Rectal smooth muscle tissue (tissue), 1 donor: ENCODE results near the gene EFHD2.
"Not testable (repeated sequence)": the region's sequence is repeated elsewhere in the genome, so short reads cannot be mapped to it uniquely, and the experiment has no call there.

Source experiments
- H3K27ac ChIP-seq: one replicate; pipeline ENCODE4 v1.7.0; 2013; ENCODE audit warnings: low read depth, low read length, inconsistent platforms
- H3K27me3 ChIP-seq: one replicate; pipeline ENCODE4 v1.7.0; 2013; ENCODE audit warnings: low read length; ENCODE audit not compliant: control insufficient read depth, insufficient read depth
- H3K36me3 ChIP-seq: one replicate; pipeline ENCODE4 v1.7.0; 2013; ENCODE audit warnings: low read length; ENCODE audit not compliant: control insufficient read depth, insufficient read depth
- H3K4me1 ChIP-seq: one replicate; pipeline ENCODE4 v1.7.0; 2013; ENCODE audit warnings: low read length; ENCODE audit not compliant: control insufficient read depth, insufficient read depth
- H3K4me3 ChIP-seq: one replicate; pipeline ENCODE4 v1.7.0; 2013; ENCODE audit warnings: low read length
- H3K9ac ChIP-seq: one replicate; pipeline ENCODE4 v1.7.0; 2013; ENCODE audit warnings: low read length

EFHD2 gene

GRCh38 chr1:15456313-15456954, 46.7 kb downstream of the EFHD2 start, which contains the start of gene CELA2A:
TSS of gene CELA2A (plus strand) at chr1:15456732. CDS start at chr1:15456754, 22 bp downstream.
- H3K9ac ChIP-seq = no peak within 1 kb of the TSS
- no peak within 1 kb of the TSS for H3K4me3 ChIP-seq
- H3K27me3 ChIP-seq = no peaks in the 10 kb centered on the region
- no peaks in the 10 kb centered on the region for H3K4me1 ChIP-seq
- no peaks in the 10 kb centered on the region for H3K36me3 ChIP-seq
- no peak within 1 kb of the TSS for H3K27ac ChIP-seq

DNA sequence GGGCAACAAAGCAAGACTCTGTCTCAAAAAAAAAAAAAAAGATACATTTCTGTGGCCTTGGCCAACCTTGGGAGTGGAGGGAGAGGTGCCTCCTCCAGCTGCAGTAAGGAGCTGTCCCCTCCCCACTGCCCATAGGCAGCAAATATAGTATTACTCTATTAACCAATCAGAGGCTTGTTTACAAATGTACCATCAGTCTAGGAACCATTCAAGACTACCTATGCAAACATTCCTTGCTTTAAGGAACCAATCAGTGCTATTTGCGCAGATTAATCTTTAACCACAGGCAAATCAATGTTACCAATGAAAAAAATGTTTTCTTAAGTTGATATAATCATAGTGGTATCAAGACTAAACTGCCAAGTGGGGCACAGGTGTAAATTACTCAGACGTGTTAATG, 47.9 kb downstream of the EFHD2 start:
- Histone ChIP-seq H3K9ac (no peak overlapping the region), H3K4me3 (no peak overlapping the region), H3K36me3 (no peaks in the 10 kb centered on the region), H3K4me1 (no peaks in the 10 kb centered on the region), H3K27me3 (no peaks in the 10 kb centered on the region), H3K27ac (no peak overlapping the region)

GRCh38 chr1:15458388-15458787, 48.7 kb downstream of the EFHD2 start:
- H3K36me3 ChIP-seq, H3K27ac ChIP-seq, H3K4me1 ChIP-seq, H3K9ac ChIP-seq, H3K27me3 ChIP-seq, H3K4me3 ChIP-seq: not testable (repeated sequence)

GRCh38 chr1:15459771-15460707, 50.4 kb downstream of the EFHD2 start:
- Histone ChIP-seq H3K36me3 (no peaks in the 10 kb centered on the region), H3K27ac (no peak overlapping the region), H3K27me3 (no peaks in the 10 kb centered on the region), H3K9ac (no peak overlapping the region), H3K4me3 (no peak overlapping the region), H3K4me1 (no peaks in the 10 kb centered on the region)

GRCh38 chr1:15460708-15461095, 51.0 kb downstream of the EFHD2 start:
- Histone ChIP-seq H3K27me3 (no peaks in the 10 kb centered on the region), H3K4me3 (no peak overlapping the region), H3K36me3 (no peaks in the 10 kb centered on the region), H3K4me1 (no peaks in the 10 kb centered on the region), H3K27ac (no peak overlapping the region), H3K9ac (no peak overlapping the region)

DNA sequence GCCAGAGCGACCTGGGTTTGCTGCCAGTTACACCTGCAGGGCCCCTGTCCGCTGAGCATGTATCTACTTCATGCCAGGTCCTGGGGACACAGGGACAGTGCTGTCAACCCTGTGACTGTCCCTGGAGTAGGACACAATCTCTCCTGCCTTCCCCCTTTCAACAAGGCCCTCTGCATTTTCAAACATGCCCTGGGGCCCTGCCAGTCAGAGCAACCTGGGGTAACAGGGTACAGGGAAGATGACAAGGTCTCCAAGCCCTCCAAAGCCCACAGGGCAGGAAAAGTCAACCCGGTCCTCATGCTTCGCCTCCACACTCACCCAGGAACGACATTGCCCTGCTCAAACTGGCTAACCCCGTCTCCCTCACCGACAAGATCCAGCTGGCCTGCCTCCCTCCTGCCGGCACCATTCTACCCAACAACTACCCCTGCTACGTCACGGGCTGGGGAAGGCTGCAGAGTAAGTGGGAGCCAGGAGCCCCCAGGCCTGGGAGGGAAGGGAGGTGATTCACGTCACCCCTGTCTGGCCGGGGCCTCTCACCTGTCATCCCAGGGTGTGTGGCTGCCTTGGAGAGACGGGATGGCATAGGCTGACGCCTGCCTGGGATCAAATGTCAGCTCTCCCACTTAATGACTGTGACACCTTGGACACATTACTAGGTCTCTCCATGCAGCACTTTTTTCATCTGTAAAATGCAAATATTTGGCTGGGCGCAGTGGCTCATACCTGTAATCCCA, 53.5 kb downstream of the EFHD2 start:
- not testable (repeated sequence) for H3K36me3 ChIP-seq, H3K4me1 ChIP-seq, H3K4me3 ChIP-seq, H3K27ac ChIP-seq, H3K27me3 ChIP-seq, H3K9ac ChIP-seq

GRCh38 chr1:15463926-15464322, 54.2 kb downstream of the EFHD2 start:
- not testable (repeated sequence) for H3K4me3 ChIP-seq, H3K4me1 ChIP-seq, H3K27me3 ChIP-seq, H3K9ac ChIP-seq, H3K36me3 ChIP-seq, H3K27ac ChIP-seq

DNA sequence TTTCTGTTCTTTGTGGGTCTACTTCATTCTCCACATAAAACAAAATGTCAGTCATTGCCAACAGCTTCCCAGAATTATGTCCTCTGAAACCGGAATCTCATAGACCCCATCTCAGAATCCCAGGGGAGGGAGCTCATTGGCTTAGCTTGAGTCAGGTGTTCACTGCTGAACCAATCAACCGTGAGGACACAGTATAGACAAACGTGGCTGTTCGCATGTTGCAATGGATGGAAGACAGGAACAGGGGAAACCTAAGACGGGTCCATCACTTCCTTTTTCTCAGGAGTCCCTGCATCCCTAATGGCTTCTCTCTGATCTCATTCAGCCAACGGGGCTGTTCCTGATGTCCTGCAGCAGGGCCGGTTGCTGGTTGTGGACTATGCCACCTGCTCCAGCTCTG, 56.0 kb downstream of the EFHD2 start:
- no peaks in the 10 kb centered on the region for H3K4me1 ChIP-seq
- no peaks in the 10 kb centered on the region for H3K36me3 ChIP-seq
- H3K4me3 ChIP-seq = no peak overlapping the region
- H3K27ac ChIP-seq = no peak overlapping the region
- H3K27me3 ChIP-seq = no peaks in the 10 kb centered on the region
- no peak overlapping the region for H3K9ac ChIP-seq

GRCh38 chr1:15466955-15467625, 57.4 kb downstream of the EFHD2 start:
- not testable (repeated sequence) for H3K27ac ChIP-seq, H3K9ac ChIP-seq, H3K4me1 ChIP-seq, H3K4me3 ChIP-seq, H3K36me3 ChIP-seq, H3K27me3 ChIP-seq

GRCh38 chr1:15468145-15468544, 58.5 kb downstream of the EFHD2 start:
- Histone ChIP-seq H3K27me3 (no peaks in the 10 kb centered on the region), H3K9ac (no peak overlapping the region), H3K4me3 (no peak overlapping the region), H3K36me3 (no peaks in the 10 kb centered on the region), H3K4me1 (no peaks in the 10 kb centered on the region), H3K27ac (no peak overlapping the region)

GRCh38 chr1:15469361-15469760, 59.7 kb downstream of the EFHD2 start:
- Histone ChIP-seq H3K27ac (no peak overlapping the region), H3K4me1 (no peaks in the 10 kb centered on the region), H3K4me3 (no peak overlapping the region), H3K27me3 (no peaks in the 10 kb centered on the region), H3K9ac (no peak overlapping the region), H3K36me3 (no peaks in the 10 kb centered on the region)

GRCh38 chr1:15469821-15470448, 60.2 kb downstream of the EFHD2 start:
- not testable (repeated sequence) for H3K9ac ChIP-seq, H3K36me3 ChIP-seq, H3K4me3 ChIP-seq, H3K27ac ChIP-seq, H3K27me3 ChIP-seq, H3K4me1 ChIP-seq
